Liver (tissue), 9 donors: ENCODE data around the gene CHN2. TPM values are rescaled to one million over a fixed set of nuclear protein-coding genes. Genes with fewer than 3 reads are reported as not detected.

Source experiments
- DNase-seq: peaks from one replicate; pipeline ENCODE4 v3.0.0-alpha.2; 2017; ENCODE audit warnings: low spot score
- H3K27ac ChIP-seq, 2 donors: one replicate each; pipeline ENCODE4 v1.7.0; 2013; ENCODE audit warnings: inconsistent platforms in 2 of 2, low read length in 2 of 2, control low read depth in 1 of 2, low read depth in 1 of 2, mild to moderate bottlenecking in 1 of 2
- H3K27me3 ChIP-seq, 4 donors: one replicate each; pipeline versions ENCODE4 v1.6.1 to v1.7.0; 2013; ENCODE audit warnings: low read length in 3 of 4, inconsistent platforms in 1 of 4, mild to moderate bottlenecking in 1 of 4, moderate library complexity in 1 of 4; ENCODE audit not compliant: control insufficient read depth in 4 of 4, insufficient read depth in 4 of 4
- H3K36me3 ChIP-seq, 4 donors: one replicate each; pipeline versions ENCODE4 v1.6.1 to v1.7.0; 2013; ENCODE audit warnings: low read length in 3 of 4, mild to moderate bottlenecking in 3 of 4, low read depth in 1 of 4, moderate library complexity in 1 of 4; ENCODE audit not compliant: control insufficient read depth in 4 of 4, insufficient read depth in 3 of 4
- H3K4me1 ChIP-seq, 4 donors: one replicate each; pipeline versions ENCODE4 v1.6.1 to v1.7.0; 2013; ENCODE audit warnings: low read length in 3 of 4, mild to moderate bottlenecking in 3 of 4, moderate library complexity in 1 of 4; ENCODE audit not compliant: control insufficient read depth in 4 of 4, insufficient read depth in 4 of 4
- H3K4me3 ChIP-seq, 3 donors: one replicate each; pipeline versions ENCODE4 v1.6.1 to v1.7.0; 2013; ENCODE audit warnings: low read length in 3 of 3, control low read depth in 1 of 3, low read depth in 1 of 3, mild to moderate bottlenecking in 1 of 3
- H3K9ac ChIP-seq, 2 donors: one replicate each; pipeline ENCODE4 v1.7.0; 2013; ENCODE audit warnings: low read length in 2 of 2, mild to moderate bottlenecking in 2 of 2, moderate library complexity in 2 of 2, control low read depth in 1 of 2, low read depth in 1 of 2
- H3K9me3 ChIP-seq, 4 donors: one replicate each; pipeline versions ENCODE4 v1.6.1 to v1.7.0; 2013; ENCODE audit warnings: low read length in 3 of 4; ENCODE audit not compliant: control insufficient read depth in 4 of 4
- ATF3 ChIP-seq: IDR thresholded peaks from 2 replicates; pipeline ENCODE4 v1.6.1; 2016; ENCODE audit warnings: antibody characterized with exemption
- CTCF ChIP-seq: fragments of 150-350 bp; IDR thresholded peaks from 2 replicates; pipeline ENCODE4 v1.5.1; 2017; ENCODE audit warnings: improper control_type of control experiment, low read depth, low read length; ENCODE audit not compliant: missing input control
- EGR1 ChIP-seq, 2 donors: IDR thresholded peaks; 2 replicates each; pipeline ENCODE4 v1.6.1; 2016 to 2018; ENCODE audit warnings: antibody characterized with exemption in 2 of 2, low read depth in 2 of 2
- FOXA1 ChIP-seq: IDR thresholded peaks from 2 replicates; pipeline ENCODE4 v1.6.1; 2016; ENCODE audit warnings: antibody characterized with exemption
- FOXA2 ChIP-seq: IDR thresholded peaks from 2 replicates; pipeline ENCODE4 v1.6.1; 2016; ENCODE audit warnings: antibody characterized with exemption
- GABPA ChIP-seq, 2 donors: IDR thresholded peaks in 1 of 2; conservative IDR thresholded peaks in 1 of 2; 2 replicates each; pipeline ENCODE4 v1.6.1; 2016; ENCODE audit warnings: antibody characterized with exemption in 2 of 2, mild to moderate bottlenecking in 1 of 2, moderate library complexity in 1 of 2
- HNF4A ChIP-seq, 2 donors: conservative IDR thresholded peaks; 2 replicates each; pipeline ENCODE4 v1.6.1; 2016; ENCODE audit warnings: antibody characterized with exemption in 2 of 2, mild to moderate bottlenecking in 2 of 2
- HNF4G ChIP-seq: IDR thresholded peaks from 2 replicates; pipeline ENCODE4 v1.6.1; 2016; ENCODE audit warnings: antibody characterized with exemption
- JUND ChIP-seq, 2 donors: IDR thresholded peaks; 2 replicates each; pipeline ENCODE4 v1.6.1; 2016; ENCODE audit warnings: antibody characterized with exemption in 2 of 2
- MAX ChIP-seq: IDR thresholded peaks from 2 replicates; pipeline ENCODE4 v1.6.1; 2016; ENCODE audit warnings: antibody characterized with exemption
- NR2F2 ChIP-seq: IDR thresholded peaks from 2 replicates; pipeline ENCODE4 v1.6.1; 2016; ENCODE audit warnings: antibody characterized with exemption
- RAD21 ChIP-seq, 2 donors: IDR thresholded peaks; 2 replicates each; pipeline ENCODE4 v1.6.1; 2016; ENCODE audit warnings: antibody characterized with exemption in 2 of 2, mild to moderate bottlenecking in 2 of 2
- REST ChIP-seq: IDR thresholded peaks from 2 replicates; pipeline ENCODE4 v1.6.1; 2016; ENCODE audit warnings: antibody characterized with exemption, mild to moderate bottlenecking
- RXRA ChIP-seq, 2 donors: IDR thresholded peaks; 2 replicates each; pipeline ENCODE4 v1.6.1; 2017 to 2018; ENCODE audit warnings: antibody characterized with exemption in 2 of 2, mild to moderate bottlenecking in 1 of 2
- SP1 ChIP-seq: IDR thresholded peaks from 2 replicates; pipeline ENCODE4 v1.6.1; 2018; ENCODE audit warnings: antibody characterized with exemption, mild to moderate bottlenecking
- TAF1 ChIP-seq: conservative IDR thresholded peaks from 2 replicates; pipeline ENCODE4 v1.6.1; 2016; ENCODE audit warnings: antibody characterized with exemption, mild to moderate bottlenecking
- YY1 ChIP-seq: IDR thresholded peaks from 2 replicates; pipeline ENCODE4 v1.6.1; 2016; ENCODE audit warnings: antibody characterized with exemption, mild to moderate bottlenecking
- ZBTB33 ChIP-seq: IDR thresholded peaks from 2 replicates; pipeline ENCODE4 v1.6.1; 2016; ENCODE audit warnings: antibody characterized with exemption
- WGBS: extraction: QIAGEN DNeasy Blood & Tissue Kit; methylation state at CpG from one replicate; pipeline ENCODE4 v1.1.7; 2013; 5-methylcytosine and 5-hydroxymethylcytosine counted together
- polyA plus RNA-seq, 2 donors: library from polyadenylated mRNA; stranded (reverse) in 1 of 2; unstranded in 1 of 2; fragments of 200-250 nt in 1 of 2; fragments of >200 nt in 1 of 2; fragmentation: Nextera tagmentation in 1 of 2; extraction: Ambion mirVana in 1 of 2; gene quantifications; one replicate each; pipeline versions ENCODE4 v1.2.1 to v1.2.3, GENCODE V29; 2013 to 2015
- total RNA-seq, 2 donors: library from RNA; depleted of rRNA; stranded (reverse); fragments of >200 nt; gene quantifications; one replicate each; pipeline ENCODE4 v1.2.3, GENCODE V29; 2014
- donor health status: healthy.
- donor health status: healthy.
- donor health status: healthy.
- donor health status: healthy.
- donor health status: healthy.

CHN2 gene
- total and polyA plus RNA-seq, 4 donors, result 8.3 to 25.4 (median 17.8) TPM

- H3K9ac ChIP-seq, result no peak overlapping the region
- no peak for DNase-seq
- H3K27ac ChIP-seq, result no peak overlapping the region
- H3K4me3 ChIP-seq, result no peak overlapping the region
- WGBS, result 93% methylated on average over 3 of the region's 3 CpGs
- peaks cover 0 to 10% (median 2%) of the 10 kb centered on the region in 4 donors for H3K4me1 ChIP-seq
- H3K27me3 ChIP-seq, result no peaks in the 10 kb centered on the region
- no peaks in the 10 kb centered on the region for H3K36me3 ChIP-seq
- TF ChIP-seq NR2F2 (no peak), GABPA (IDR thresholded peaks at IDR 0.05 in 1 of 2, conservative IDR thresholded peaks at IDR 0.05 in 1 of 2) (no peak), JUND (IDR thresholded peaks at IDR 0.05) (no peak), YY1 (no peak), MAX (no peak), FOXA2 (no peak), ZBTB33 (no peak), ATF3 (no peak), SP1 (no peak), EGR1 (IDR thresholded peaks at IDR 0.05; ENCODE audit: low read depth in 2 of 2) (no peak), HNF4A (conservative IDR thresholded peaks at IDR 0.05) (no peak), TAF1 (no peak), HNF4G (no peak), REST (no peak), CTCF (no peak), RXRA (IDR thresholded peaks at IDR 0.05) (no peak), RAD21 (IDR thresholded peaks at IDR 0.05) (no peak), FOXA1 (no peak)
- H3K9me3 ChIP-seq, result no peaks in the 10 kb centered on the region
These were observed 270.2 kb downstream of the CHN2 start for GRCh38 chr7:29464753-29465152.
